Mononuclear cell (primary cell): ENCODE measurements around the gene CXCL11. TPM values are rescaled to one million over a fixed set of nuclear protein-coding genes. Genes with fewer than 3 reads are reported as not detected.

Experiments used
- H3K27me3 ChIP-seq: 2 replicates; pipeline ENCODE4 v1.6.0; 2011; ENCODE audit warnings: low read length, control low read depth; ENCODE audit not compliant: insufficient read depth
- H3K4me1 ChIP-seq: 2 replicates; pipeline ENCODE4 v1.5.1; 2011; ENCODE audit warnings: mild to moderate bottlenecking, low read length, control low read depth; ENCODE audit not compliant: insufficient read depth
- H3K4me3 ChIP-seq: 2 replicates; pipeline ENCODE4 v1.5.1; 2011; ENCODE audit warnings: mild to moderate bottlenecking, low read length, moderate library complexity
- H3K9me3 ChIP-seq: 2 replicates; pipeline ENCODE4 v1.5.1; 2011; ENCODE audit warnings: low read depth, mild to moderate bottlenecking, control low read depth, low read length
- total RNA-seq: library from RNA; depleted of rRNA; stranded (reverse); fragments of >200 nt; gene quantifications from one replicate; pipeline ENCODE4 v1.2.3, GENCODE V29; 2012

CXCL11 gene
- 0.10 TPM for total RNA-seq

- no peaks in the 10 kb centered on the region for H3K9me3 ChIP-seq
- H3K4me3 ChIP-seq = no peak within 1 kb of the TSS
- H3K4me1 ChIP-seq = peaks cover 4% of the 10 kb centered on the region
- H3K27me3 ChIP-seq = no peaks in the 10 kb centered on the region
Observed at GRCh38 chr4:76035799-76036380, at the start of gene CXCL11. TSS of gene CXCL11 (minus strand) at chr4:76036070. CDS start at chr4:76035987, 83 bp downstream.

DNA sequence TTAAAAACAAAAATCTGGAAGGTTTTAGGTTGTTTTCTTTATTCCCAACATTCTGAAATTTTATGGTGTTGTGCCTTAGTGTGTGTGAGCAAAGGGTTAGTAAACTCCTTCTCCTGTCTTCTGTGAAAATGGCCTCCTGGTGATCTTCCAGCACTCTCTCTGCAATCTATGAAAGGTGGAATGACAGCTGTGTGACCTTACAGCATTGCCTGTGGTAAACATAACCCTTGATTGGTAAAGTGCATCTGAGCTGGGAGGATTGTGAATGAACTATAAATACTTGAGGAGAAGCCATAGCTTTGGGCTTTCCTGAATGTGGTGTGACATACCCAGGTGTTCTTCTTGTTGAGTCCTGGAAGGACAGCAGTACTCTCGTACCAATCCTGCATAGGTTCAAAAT lies 48.7 kb upstream of the CXCL11 start:
- H3K27me3 ChIP-seq = no peaks in the 10 kb centered on the region
- no peaks in the 10 kb centered on the region for H3K9me3 ChIP-seq
- no peak overlapping the region for H3K4me3 ChIP-seq
- peaks cover 5% of the 10 kb centered on the region for H3K4me1 ChIP-seq

DNA sequence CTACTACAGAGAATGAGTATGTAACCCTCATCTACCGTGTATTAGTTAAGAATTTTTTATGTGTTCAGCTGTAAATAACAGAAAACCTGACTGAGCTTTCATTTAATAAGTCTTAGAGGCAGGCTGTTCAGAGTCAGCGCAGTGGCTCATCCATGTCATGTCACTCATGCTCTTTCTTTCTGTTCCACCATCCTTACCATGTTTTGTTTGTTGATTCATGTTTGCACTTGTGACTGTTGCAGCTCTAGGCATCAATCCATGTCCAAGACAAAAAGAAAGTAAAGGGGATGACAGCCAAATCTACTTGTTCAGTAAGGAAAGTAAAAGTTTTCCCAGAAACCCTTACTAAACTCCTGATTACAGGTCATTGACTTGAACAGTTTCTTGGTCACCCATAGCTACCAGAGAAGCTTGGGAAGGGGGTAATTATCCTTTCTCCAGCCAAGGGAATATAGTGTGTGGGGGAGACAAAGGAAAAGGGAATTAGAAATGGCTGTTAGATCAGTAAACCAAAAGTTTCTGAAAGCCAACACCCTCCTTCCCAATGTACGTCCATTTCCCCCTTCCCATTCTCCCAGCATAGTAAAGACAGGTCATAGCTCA lies 47.6 kb upstream of the CXCL11 start:
- Histone ChIP-seq H3K4me1 (no peaks in the 10 kb centered on the region), H3K27me3 (no peaks in the 10 kb centered on the region), H3K9me3 (no peaks in the 10 kb centered on the region), H3K4me3 (no peak overlapping the region)

DNA sequence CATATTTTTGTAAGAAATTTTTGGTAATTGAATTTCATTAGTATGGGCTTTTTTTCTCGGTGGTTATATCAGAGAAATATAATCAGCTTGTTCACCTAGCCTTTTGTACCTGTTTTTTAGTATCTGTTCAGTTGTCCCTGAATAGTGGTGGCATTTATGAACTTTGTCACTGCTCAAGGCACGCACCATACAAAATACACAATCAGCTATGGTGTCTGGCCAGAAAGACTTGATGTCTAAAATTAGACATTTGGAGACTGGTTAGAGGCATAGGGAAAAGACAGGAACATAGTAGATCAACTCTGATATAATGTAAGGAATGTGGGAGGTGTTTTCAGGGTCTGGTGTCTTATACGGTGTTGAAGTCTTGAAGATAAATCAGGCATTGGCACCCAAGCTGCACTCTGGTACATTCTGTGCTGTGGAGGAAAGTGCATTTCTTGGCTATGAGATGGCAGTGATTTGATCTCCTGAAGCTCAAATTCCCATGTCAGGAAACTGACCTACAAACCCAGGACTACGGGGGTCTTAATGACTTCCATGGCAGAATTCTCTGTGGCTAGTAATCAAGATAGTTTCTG lies 42.3 kb upstream of the CXCL11 start:
- Histone ChIP-seq H3K4me3 (no peak overlapping the region), H3K4me1 (no peaks in the 10 kb centered on the region), H3K9me3 (no peaks in the 10 kb centered on the region), H3K27me3 (peaks cover 3% of the 10 kb centered on the region)

- H3K9me3 ChIP-seq = no peaks in the 10 kb centered on the region
Observed at GRCh38 chr4:76074993-76075600, 39.2 kb upstream of the CXCL11 start.

DNA sequence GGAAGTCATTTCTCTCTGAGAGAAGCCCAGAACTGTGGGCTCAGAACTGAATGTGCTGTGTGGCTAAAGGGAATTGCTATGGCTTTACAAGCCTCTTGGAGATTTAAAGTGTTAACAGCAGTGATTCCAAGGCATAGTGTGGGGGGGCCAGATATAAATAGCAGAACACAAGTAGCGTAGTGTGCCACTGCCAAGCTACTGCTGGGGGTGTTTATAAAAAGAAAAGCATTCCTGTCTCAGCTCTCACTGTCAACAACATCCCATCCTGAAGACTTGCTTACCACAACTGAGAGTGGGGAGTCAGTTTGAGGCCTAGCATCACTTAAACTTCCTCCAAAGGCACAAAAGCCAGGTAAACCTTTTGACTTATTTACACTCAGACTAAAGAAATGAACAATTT lies 38.6 kb upstream of the CXCL11 start, which contains the start of gene ART3:
Gene ART3 (plus strand): TSS at position 242 of the 400 bp plus-strand sequence. CDS start 1,181 bp downstream, outside the sequence.
- Histone ChIP-seq H3K27me3 (peaks cover 3% of the 10 kb centered on the region), H3K4me1 (no peaks in the 10 kb centered on the region), H3K9me3 (no peaks in the 10 kb centered on the region), H3K4me3 (no peak within 1 kb of the TSS)

More at GRCh38 chr4:76074993-76075600, 39.2 kb upstream of the CXCL11 start:
- no peak overlapping the region for H3K4me3 ChIP-seq
- peaks cover 3% of the 10 kb centered on the region for H3K27me3 ChIP-seq
- no peaks in the 10 kb centered on the region for H3K4me1 ChIP-seq

GRCh38 chr4:76072760-76073159 lies 36.9 kb upstream of the CXCL11 start:
- Histone ChIP-seq H3K4me3 (no peak overlapping the region), H3K27me3 (no peaks in the 10 kb centered on the region), H3K4me1 (no peaks in the 10 kb centered on the region), H3K9me3 (no peaks in the 10 kb centered on the region)

DNA sequence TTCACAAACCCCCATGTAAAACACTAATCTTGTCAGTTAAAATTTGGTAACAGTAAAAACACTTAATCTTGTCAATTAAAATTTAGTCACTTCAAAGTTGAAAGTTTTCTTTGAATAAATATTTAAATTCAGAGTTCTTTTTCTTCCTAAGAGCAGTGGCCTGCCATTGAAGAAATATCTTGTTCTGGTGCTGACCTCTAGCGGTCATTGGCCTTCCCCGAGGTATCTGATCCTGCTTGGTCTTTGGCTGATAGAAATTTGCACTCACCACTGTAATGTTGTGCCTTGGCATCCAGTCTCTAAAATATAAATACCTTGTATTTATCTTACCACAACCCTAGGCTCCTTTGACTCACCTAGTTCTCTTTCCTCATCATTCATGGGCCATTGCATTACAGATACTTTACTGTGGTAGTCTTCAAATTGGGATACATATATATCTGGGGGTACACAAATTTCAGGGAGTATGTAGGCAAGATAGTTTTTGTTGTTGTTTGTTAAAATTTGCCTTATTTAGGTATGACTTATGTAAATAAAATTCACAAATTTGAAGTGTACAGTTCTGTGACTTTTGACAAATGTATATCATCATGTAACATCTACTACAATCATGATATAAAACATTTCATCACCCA lies 31.9 kb upstream of the CXCL11 start:
- Histone ChIP-seq H3K27me3 (no peaks in the 10 kb centered on the region), H3K4me1 (no peaks in the 10 kb centered on the region), H3K4me3 (no peak overlapping the region), H3K9me3 (no peaks in the 10 kb centered on the region)

- Histone ChIP-seq H3K4me1 (no peaks in the 10 kb centered on the region), H3K9me3 (no peaks in the 10 kb centered on the region), H3K27me3 (no peaks in the 10 kb centered on the region), H3K4me3 (no peak overlapping the region)
Observed at GRCh38 chr4:76066546-76066945, 30.7 kb upstream of the CXCL11 start.

- no peak overlapping the region for H3K4me3 ChIP-seq
- no peaks in the 10 kb centered on the region for H3K27me3 ChIP-seq
- peaks cover 11% of the 10 kb centered on the region for H3K4me1 ChIP-seq
- H3K9me3 ChIP-seq = no peaks in the 10 kb centered on the region
Observed at GRCh38 chr4:76061982-76062381, 26.1 kb upstream of the CXCL11 start.

DNA sequence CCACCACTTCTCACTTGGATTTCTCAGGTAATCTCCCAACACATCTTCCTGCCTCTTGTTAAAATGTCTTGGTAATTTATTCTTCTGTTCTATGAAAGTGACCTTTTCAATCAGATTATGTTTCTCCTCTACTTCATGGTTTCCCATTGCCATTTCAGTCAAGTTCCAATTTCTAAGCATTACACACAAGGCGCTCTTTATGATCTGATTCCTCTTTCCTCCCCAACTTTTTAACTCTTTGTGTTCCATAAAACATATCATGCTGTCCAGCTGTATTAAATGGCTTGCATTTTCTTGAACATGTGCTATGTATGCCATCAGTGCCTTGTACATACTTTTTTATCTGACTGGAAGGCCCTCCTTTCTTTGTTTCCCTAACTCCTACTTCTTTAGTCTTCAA lies 25.6 kb upstream of the CXCL11 start:
- H3K4me3 ChIP-seq = no peak overlapping the region
- no peaks in the 10 kb centered on the region for H3K27me3 ChIP-seq
- peaks cover 11% of the 10 kb centered on the region for H3K4me1 ChIP-seq
- no peaks in the 10 kb centered on the region for H3K9me3 ChIP-seq

DNA sequence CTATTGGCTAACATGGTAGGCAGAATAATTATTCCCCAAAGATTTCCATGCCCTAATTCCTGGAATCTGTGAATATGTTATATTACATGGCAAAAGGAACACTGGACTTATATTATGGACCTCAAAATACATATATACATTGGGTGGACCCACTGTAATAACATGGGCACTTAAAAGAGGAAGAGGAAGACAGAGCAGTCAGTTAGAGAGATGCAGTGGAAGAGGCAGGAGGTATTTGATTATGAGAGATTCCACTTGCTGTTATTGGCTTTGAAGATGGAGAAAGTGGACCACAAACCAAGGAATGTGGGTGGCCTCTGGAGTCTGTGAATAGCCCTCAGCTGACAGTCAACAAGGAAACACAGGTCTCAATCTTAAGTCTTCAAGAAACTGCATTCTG lies 24.6 kb upstream of the CXCL11 start:
- H3K4me1 ChIP-seq = peaks cover 11% of the 10 kb centered on the region
- no peaks in the 10 kb centered on the region for H3K9me3 ChIP-seq
- no peaks in the 10 kb centered on the region for H3K27me3 ChIP-seq
- H3K4me3 ChIP-seq = no peak overlapping the region

DNA sequence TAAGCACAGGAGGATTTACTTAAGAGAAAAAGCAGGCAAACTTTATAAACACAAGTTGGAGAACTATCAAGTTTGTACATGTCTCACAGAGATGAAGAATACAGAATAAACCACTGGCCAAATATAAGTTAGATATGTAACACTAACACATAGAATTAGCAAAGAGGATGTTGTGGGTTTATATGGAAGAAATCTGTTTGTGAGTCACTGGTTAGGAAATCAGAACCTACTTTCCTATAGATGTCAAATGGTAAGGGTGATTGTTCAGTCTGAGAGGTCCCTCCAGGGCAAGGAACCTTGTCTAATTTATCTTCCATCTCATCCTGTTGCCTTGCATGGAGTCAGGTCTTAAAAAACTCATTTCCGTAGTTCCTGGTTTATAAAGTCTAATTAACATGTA lies 23.9 kb upstream of the CXCL11 start:
- Histone ChIP-seq H3K4me3 (no peak overlapping the region), H3K4me1 (peaks cover 15% of the 10 kb centered on the region), H3K9me3 (no peaks in the 10 kb centered on the region), H3K27me3 (no peaks in the 10 kb centered on the region)

DNA sequence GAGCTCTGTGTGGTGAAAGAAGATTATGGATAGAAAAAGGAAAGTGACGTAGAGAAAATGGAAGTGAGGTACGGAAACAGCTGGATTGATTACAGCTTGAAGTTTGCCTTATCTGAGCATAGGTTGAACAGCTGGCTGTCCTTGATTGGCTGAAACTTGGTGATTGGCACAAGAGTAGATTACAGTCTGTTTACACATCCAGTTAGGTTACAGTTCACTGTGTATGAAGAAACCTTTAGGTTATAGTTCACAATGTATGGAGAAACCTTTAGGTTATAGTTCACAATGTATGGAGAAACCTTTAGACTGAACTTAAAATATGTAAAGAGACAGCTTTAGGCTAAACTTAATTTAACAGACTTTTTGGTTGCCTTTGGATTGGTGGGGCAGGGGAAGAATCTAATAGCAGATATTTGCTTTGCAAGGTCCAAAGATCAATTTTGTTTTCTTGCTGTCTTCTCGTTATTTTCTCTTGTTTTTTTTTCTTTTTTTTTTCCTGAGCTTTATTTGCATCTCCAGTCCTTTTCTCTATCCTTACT lies 23.1 kb upstream of the CXCL11 start:
- Histone ChIP-seq H3K9me3 (no peaks in the 10 kb centered on the region), H3K4me1 (peaks cover 18% of the 10 kb centered on the region)

DNA sequence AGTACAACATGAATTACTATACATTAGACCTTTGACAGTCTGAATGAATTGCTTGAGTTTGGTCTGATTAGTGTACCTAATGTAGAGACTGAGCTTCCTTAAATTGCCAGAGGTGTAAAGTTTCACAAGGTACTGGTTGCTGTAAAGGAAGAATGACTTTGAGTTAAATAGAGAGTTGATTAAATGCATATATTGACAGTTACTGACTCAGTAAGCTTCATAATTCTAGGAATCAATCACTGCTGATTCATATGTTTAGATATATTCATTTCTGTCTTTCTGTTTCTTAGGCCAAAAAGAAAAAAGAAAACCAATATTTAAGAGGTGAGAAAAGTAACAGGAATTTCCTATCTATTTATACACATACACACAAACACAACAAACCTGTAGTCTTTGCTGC lies 22.4 kb upstream of the CXCL11 start:
- Histone ChIP-seq H3K9me3 (no peaks in the 10 kb centered on the region), H3K27me3 (no peaks in the 10 kb centered on the region), H3K4me3 (no peak overlapping the region), H3K4me1 (peaks cover 18% of the 10 kb centered on the region)

More for the DNA sequence above, 23.1 kb upstream of the CXCL11 start:
- no peaks in the 10 kb centered on the region for H3K27me3 ChIP-seq
- H3K4me3 ChIP-seq = no peak overlapping the region
